Bronchial epithelial cell (primary cell): ENCODE data around the gene SDK2. TPM values are rescaled to one million over a fixed set of nuclear protein-coding genes. Genes with fewer than 3 reads are reported as not detected.

Experiments
- DNase-seq: peaks from one replicate; pipeline ENCODE4 v3.0.0-alpha.2; 2010; ENCODE audit warnings: low read depth
- FAIRE-seq: peaks from 2 replicates; lab custom pipeline; 2011; peaks lifted over from hg19 to GRCh38; lab: Jason Lieb, UNC
- H3K27me3 ChIP-seq: 2 replicates; pipeline ENCODE4 v1.5.1; 2011; ENCODE audit warnings: low read length; ENCODE audit not compliant: control insufficient read depth, insufficient read depth
- H3K36me3 ChIP-seq: 2 replicates; pipeline ENCODE4 v1.5.1; 2011; ENCODE audit warnings: low read length; ENCODE audit not compliant: control insufficient read depth, insufficient read depth
- H3K4me3 ChIP-seq: 2 replicates; pipeline ENCODE4 v1.5.1; 2011; ENCODE audit warnings: mild to moderate bottlenecking, low read depth, low read length, control low read depth
- total RNA-seq: library from RNA; depleted of rRNA; stranded (reverse); fragments of >200 nt; gene quantifications from 2 replicates; pipeline ENCODE4 v1.2.1, GENCODE V29; 2014
- TF ChIP-seq, protein P1 (sequence below): IDR thresholded peaks from 2 replicates; pipeline ENCODE4 v1.5.1; 2011; ENCODE audit warnings: mild to moderate bottlenecking, moderate library complexity, low read length, control low read depth, inconsistent platforms; ENCODE audit not compliant: insufficient read depth, severe bottlenecking

Gene SDK2
- total RNA-seq, 1 donor from 2014 or later: 2.1 TPM

DNA sequence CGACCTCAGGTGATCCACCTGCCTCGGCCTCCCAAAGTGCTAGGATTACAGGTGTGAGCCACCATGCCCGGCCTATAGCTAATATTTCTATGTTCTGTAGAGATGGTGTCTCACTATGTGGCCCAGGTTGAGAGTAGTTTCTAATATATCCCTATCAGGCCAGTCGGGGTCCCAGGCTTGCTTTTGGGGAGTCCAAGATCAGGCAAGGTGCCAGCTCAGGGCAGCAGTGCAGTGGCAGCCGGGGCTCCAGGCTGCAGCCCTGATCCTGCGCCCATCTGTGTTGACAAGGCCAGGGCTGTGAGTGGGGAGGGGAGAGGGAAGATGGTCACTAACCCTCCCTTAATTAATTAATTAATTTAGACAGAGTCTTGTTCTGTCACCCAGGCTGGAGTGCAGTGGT lies 254.8 kb downstream of the SDK2 start:
- no peak for FAIRE-seq
- no peak for DNase-seq
- no peaks in the 10 kb centered on the region for H3K27me3 ChIP-seq

DNA sequence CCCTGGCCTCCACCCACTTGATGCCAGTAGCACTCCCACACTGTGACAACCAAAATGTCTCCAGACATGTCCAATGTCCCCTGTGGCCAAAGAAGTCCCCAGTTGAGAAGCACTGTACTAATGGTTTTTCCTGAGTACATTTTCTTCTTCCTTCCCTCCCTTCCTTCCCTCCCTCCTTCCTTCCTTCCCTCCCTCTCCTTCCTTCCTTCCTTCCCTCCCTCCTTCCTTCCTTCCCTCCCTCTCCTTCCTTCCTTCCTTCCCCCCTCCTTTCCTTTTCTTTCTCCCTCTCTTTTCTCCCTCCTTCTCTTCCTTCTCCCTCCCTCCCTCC lies 255.7 kb downstream of the SDK2 start:
- Histone ChIP-seq H3K36me3 (peaks cover 26% of the 10 kb centered on the region), H3K27me3 (no peaks in the 10 kb centered on the region), H3K4me3 (no peak overlapping the region)
- TF ChIP-seq, protein P1, sequence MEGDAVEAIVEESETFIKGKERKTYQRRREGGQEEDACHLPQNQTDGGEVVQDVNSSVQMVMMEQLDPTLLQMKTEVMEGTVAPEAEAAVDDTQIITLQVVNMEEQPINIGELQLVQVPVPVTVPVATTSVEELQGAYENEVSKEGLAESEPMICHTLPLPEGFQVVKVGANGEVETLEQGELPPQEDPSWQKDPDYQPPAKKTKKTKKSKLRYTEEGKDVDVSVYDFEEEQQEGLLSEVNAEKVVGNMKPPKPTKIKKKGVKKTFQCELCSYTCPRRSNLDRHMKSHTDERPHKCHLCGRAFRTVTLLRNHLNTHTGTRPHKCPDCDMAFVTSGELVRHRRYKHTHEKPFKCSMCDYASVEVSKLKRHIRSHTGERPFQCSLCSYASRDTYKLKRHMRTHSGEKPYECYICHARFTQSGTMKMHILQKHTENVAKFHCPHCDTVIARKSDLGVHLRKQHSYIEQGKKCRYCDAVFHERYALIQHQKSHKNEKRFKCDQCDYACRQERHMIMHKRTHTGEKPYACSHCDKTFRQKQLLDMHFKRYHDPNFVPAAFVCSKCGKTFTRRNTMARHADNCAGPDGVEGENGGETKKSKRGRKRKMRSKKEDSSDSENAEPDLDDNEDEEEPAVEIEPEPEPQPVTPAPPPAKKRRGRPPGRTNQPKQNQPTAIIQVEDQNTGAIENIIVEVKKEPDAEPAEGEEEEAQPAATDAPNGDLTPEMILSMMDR: no peak
- DNase-seq: no peak
- no peak for FAIRE-seq

More for the DNA sequence above, 254.8 kb downstream of the SDK2 start:
- H3K4me3 ChIP-seq: no peak overlapping the region
- TF ChIP-seq, protein P1: no peak
- peaks cover 25% of the 10 kb centered on the region for H3K36me3 ChIP-seq

DNA sequence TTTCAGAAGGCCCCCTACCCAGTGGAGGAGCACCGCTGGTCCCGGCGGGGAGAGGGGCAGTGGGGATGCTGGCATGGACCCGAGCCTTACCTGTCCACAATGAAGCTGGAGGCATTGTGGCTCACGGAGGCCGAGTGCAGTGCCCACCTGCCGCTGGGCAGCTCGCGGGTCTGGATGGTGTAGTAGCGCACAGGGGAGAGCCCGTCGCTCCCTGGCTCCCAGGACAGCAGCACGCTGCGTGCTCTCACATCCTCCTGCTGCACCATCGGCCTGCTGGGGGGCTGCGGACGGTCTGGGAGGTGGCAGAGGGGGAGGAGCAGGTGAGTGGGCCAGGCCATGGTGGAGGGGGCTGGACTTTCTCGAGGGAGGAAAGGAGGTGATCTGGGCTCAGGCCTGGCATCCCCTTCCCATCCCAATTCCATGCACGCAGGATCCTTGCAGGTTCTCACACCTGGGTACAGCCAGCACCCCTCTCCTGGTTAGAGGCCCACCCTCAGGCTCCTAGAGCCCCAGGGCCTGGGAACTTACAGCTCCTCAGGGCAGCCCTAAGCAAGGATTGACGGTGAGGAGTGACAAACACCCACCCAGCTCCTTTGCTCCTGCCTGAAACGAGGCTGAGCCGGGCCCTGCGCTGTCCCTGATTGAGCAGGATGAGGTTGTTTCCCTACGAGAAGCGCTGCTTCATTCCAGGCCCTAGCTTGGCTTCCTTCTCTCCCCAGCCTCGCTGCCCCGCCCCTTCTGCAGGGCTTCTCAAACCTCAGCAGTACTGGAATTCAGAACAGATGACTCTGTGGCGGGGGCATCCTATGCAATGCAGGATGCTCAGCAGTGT lies 256.3 kb downstream of the SDK2 start:
- FAIRE-seq (no peak), DNase-seq (no peak)
- Histone ChIP-seq H3K36me3 (peaks cover 22% of the 10 kb centered on the region), H3K27me3 (no peaks in the 10 kb centered on the region), H3K4me3 (no peak overlapping the region)
- TF ChIP-seq, protein P1: no peak

DNA sequence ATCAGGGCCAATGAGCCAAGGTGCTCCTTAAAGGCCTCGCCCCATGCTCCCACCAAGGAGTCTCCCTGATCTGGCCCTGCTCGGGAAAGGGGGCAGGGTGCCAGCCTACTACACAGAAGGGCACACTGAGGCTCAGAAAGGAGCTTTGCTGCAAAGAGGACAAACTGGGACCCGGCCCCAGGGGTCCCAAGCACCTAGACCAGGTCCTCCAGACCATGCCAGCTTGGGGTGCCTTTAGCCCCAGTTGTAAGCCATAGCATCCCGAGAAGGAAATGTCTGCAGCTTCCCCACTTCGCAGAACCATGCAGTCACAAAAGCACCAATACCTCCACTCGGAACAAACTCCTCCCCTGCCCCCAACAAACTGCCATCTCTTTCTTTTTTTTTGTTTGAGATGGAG lies 257.7 kb downstream of the SDK2 start:
- H3K27me3 ChIP-seq: no peaks in the 10 kb centered on the region
- no peak overlapping the region for H3K4me3 ChIP-seq
- FAIRE-seq (no peak), DNase-seq (no peak)
- TF ChIP-seq, protein P1: no peak
- H3K36me3 ChIP-seq: peaks cover 22% of the 10 kb centered on the region

DNA sequence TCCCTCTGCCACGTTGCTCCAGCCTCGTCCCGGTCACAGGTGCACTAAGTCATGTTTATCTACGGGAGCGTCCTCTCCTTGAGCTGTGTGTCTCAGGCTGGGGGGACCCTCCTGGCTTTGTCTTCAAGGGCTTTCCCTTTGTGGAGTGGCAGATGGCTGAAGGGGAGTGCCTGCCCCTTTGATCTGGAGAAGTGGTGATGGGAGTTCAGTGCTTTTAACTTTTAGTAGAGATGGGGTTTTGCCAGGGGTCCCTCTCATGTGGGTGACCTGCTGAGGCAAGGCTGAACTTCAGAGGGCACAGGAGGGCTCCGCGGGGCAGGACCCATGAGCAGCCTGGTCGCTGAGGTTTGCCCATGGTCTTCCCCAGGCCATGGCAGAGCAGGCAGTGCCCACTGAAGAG lies 259.3 kb downstream of the SDK2 start:
- H3K27me3 ChIP-seq: no peaks in the 10 kb centered on the region
- TF ChIP-seq, protein P1: no peak
- no peak for DNase-seq
- H3K36me3 ChIP-seq: peaks cover 15% of the 10 kb centered on the region
- no peak overlapping the region for H3K4me3 ChIP-seq
- FAIRE-seq: no peak
